WTC11 (cell line): ENCODE measurements around the gene CSNK2A1. TPM values are rescaled to one million over a fixed set of nuclear protein-coding genes. Genes with fewer than 3 reads are reported as not detected.
"Not testable (repeated sequence)": the region's sequence is repeated elsewhere in the genome, so short reads cannot be mapped to it uniquely, and the experiment has no call there.

Experiments
- ATAC-seq: fragments of 200-7000 bp; cut with Tn5 transposase; 2 replicates; pipeline ENCODE4 v1.10.0; 2021; ENCODE audit warnings: mild to moderate bottlenecking, moderate library complexity
- CTCF ChIA-PET: fragments of 300-600 bp; sonication (Branson Sonifier 250); formaldehyde crosslinking; loops from one replicate; lab custom pipeline; 2021; ENCODE audit warnings: antibody characterized with exemption; lab: Charles Lee
- POLR2A ChIA-PET: fragments of 350-600 bp; sonication (Branson Sonifier 250); formaldehyde crosslinking; loops from one replicate; lab custom pipeline; 2021; ENCODE audit warnings: antibody characterized with exemption; lab: Charles Lee
- DNase-seq: peaks from one replicate; pipeline ENCODE4 v3.0.0; 2021; ENCODE audit warnings: low spot score
- H3K27ac Mint-ChIP-seq: 2 replicates; pipeline ENCODE4 v1.8.0; 2021; ENCODE audit warnings: mixed read lengths
- H3K27me3 Mint-ChIP-seq: 2 replicates; pipeline ENCODE4 v1.8.0; 2021; ENCODE audit warnings: low read depth, mild to moderate bottlenecking, moderate library complexity, mixed read lengths
- H3K36me3 Mint-ChIP-seq: 2 replicates; pipeline ENCODE4 v1.8.0; 2021; ENCODE audit warnings: mixed read lengths
- H3K4me1 Mint-ChIP-seq: 2 replicates; pipeline ENCODE4 v1.8.0; 2022; ENCODE audit warnings: mixed read lengths
- H3K4me3 Mint-ChIP-seq: 2 replicates; pipeline ENCODE4 v1.8.0; 2021; ENCODE audit warnings: mild to moderate bottlenecking, moderate library complexity, mixed read lengths
- H3K9me3 Mint-ChIP-seq: 2 replicates; pipeline ENCODE4 v1.8.0; 2021; ENCODE audit warnings: mixed read lengths
- GABPB1 ChIP-seq: sonication (generic); formaldehyde crosslinking; IDR thresholded peaks from 2 replicates; pipeline ENCODE4 v1.8.1; 2023; ENCODE audit warnings: mild to moderate bottlenecking, missing genetic modification reagents
- NR3C1 ChIP-seq: sonication (generic); formaldehyde crosslinking; conservative IDR thresholded peaks from 2 replicates; pipeline ENCODE4 v1.8.1; 2023; ENCODE audit warnings: low read depth, mild to moderate bottlenecking, missing genetic modification reagents
- ZNF121 ChIP-seq: sonication (generic); formaldehyde crosslinking; IDR thresholded peaks from 2 replicates; pipeline ENCODE4 v1.8.0; 2023; ENCODE audit warnings: missing genetic modification reagents
- total RNA-seq: library from RNA; stranded (reverse); gene quantifications from 3 replicates; pipeline ENCODE4 v1.2.3, GENCODE V29; 2021
- TF ChIP-seq, protein P1 (sequence below): sonication (generic); formaldehyde crosslinking; IDR thresholded peaks from 2 replicates; pipeline ENCODE4 v1.8.1; 2023; ENCODE audit warnings: mild to moderate bottlenecking, moderate library complexity, missing genetic modification reagents
- TF ChIP-seq, protein P2 (sequence below): sonication (generic); formaldehyde crosslinking; IDR thresholded peaks from 2 replicates; pipeline ENCODE4 v1.8.0; 2023; ENCODE audit warnings: missing genetic modification reagents
- TF ChIP-seq, protein P3 (sequence below): sonication (generic); formaldehyde crosslinking; IDR thresholded peaks from 2 replicates; pipeline ENCODE4 v1.8.1; 2023; ENCODE audit warnings: mild to moderate bottlenecking, missing genetic modification reagents, borderline replicate concordance
- TF ChIP-seq, protein P4 (sequence below): sonication (generic); formaldehyde crosslinking; conservative IDR thresholded peaks from 2 replicates; pipeline ENCODE4 v1.8.1; 2023; ENCODE audit warnings: mild to moderate bottlenecking, low read depth, missing genetic modification reagents, moderate library complexity

The CSNK2A1 gene
- total RNA-seq, 1 experiment from 2014 or later: 235 TPM

DNA sequence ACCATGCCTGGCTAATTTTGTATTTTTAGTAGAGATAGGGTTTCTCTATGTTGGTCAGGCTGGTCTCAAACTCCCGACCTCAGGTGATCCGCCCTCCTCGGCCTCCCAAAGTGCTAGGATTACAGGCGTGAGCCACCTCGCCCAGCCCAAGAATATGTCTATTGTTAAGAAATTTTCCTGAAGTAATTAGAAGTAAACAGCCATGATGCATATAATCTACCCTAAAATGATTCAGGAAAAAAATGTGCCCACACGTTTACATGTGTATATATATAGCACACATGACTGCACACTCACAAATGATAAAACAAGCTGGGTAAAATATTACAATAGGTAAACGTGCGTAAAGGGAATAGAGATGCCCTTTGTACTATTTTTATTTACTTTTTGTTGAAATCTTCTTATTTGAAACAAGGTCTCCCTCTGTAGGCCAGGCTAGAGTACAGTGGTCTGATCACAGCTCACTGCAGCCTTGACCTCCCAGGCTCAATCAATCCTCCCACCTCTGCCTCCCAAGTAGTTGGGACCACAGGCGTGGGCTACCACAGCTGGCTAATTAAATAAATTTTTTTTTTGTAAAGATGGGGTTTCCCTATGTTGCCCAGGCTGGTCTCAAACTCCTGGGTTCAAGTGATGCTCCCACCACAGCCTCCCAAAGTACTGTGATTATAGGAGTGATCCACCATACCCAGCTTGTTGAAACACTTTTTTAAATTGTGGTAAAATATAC lies 33.1 kb downstream of the CSNK2A1 start:
- POLR2A ChIA-PET, H3K4me1 Mint-ChIP-seq, H3K27me3 Mint-ChIP-seq, H3K4me3 Mint-ChIP-seq, DNase-seq, H3K27ac Mint-ChIP-seq, ATAC-seq, H3K9me3 Mint-ChIP-seq: not testable (repeated sequence)
- H3K36me3 Mint-ChIP-seq: peaks cover 34% of the 10 kb centered on the region
- TF ChIP-seq GABPB1 (CRISPR knock-in tag): peak; percentile 22
- CTCF ChIA-PET: interaction anchor here (1.0 to 1.1 kb wide), 3 partner anchors 64 to 229 kb away, joined by 3 to 4 read pairs (median 3); no protein-coding TSS in a partner anchor

DNA sequence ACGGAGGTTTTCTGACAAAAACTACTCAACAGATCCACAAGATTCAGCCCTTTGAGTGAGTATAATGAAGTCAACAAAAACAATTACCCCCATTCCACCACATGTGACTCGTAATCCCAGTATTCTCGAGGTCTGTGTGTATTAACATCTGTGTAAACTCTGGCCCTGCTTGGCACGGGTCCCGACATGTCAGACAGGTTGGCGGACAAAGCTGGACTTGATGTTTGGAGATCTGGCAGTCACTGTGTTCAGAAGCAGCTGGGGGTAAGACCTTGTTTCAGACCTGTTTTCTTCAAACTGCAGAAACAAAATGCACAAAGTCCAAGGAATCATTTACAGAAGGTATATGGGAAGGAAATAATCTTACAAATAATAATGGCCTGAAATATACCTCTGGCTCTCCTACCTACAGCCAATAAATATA lies 35.2 kb downstream of the CSNK2A1 start:
- ATAC-seq, H3K27me3 Mint-ChIP-seq, H3K9me3 Mint-ChIP-seq, H3K4me3 Mint-ChIP-seq, DNase-seq, H3K4me1 Mint-ChIP-seq, POLR2A ChIA-PET: not testable (repeated sequence)
- CTCF ChIA-PET: interaction anchor here (1.0 kb wide), 1 partner anchor 159 kb away, joined by 3 read pairs; no protein-coding TSS in a partner anchor
- Mint-ChIP-seq H3K36me3 (peaks cover 44% of the 10 kb centered on the region), H3K27ac (peak overlapping the region; percentile 77)

DNA sequence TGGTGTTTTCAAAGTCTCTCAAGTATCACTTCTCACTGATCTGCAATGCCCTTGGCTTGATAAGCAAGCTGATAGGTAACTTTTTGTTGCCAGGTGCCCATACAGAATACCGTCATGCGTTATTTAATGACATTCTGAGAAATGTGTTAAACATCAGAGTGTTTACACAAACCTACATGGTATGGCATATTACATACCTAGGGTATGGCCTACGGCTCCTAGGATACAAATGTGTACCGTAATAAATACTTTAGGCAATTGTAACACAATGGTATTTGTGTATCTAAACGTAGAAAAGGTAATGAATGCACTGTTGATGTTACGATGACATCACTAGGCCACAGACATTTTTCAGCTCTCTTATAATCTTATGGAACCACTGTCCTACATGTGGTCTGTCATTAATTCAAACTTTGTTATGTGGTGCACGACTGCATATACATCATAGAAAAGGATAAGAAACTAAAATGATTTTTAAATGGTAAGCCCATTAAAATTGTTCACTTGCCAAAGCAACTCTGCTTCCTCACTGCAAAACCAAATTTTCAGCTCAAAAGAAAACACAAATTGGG lies 35.7 kb downstream of the CSNK2A1 start:
- H3K9me3 Mint-ChIP-seq: no peaks in the 10 kb centered on the region
- ChIA-PET POLR2A (no interaction called here), CTCF (interaction anchor here (1.0 kb wide), 1 partner anchor 160 kb away, joined by 3 read pairs; no protein-coding TSS in a partner anchor)
- no peaks in the 10 kb centered on the region for H3K27me3 Mint-ChIP-seq
- H3K36me3 Mint-ChIP-seq: peaks cover 50% of the 10 kb centered on the region
- no peak overlapping the region for H3K4me3 Mint-ChIP-seq
- ATAC-seq (no peak), DNase-seq (no peak)
- H3K4me1 Mint-ChIP-seq: no peaks in the 10 kb centered on the region
- TF ChIP-seq, protein P1, sequence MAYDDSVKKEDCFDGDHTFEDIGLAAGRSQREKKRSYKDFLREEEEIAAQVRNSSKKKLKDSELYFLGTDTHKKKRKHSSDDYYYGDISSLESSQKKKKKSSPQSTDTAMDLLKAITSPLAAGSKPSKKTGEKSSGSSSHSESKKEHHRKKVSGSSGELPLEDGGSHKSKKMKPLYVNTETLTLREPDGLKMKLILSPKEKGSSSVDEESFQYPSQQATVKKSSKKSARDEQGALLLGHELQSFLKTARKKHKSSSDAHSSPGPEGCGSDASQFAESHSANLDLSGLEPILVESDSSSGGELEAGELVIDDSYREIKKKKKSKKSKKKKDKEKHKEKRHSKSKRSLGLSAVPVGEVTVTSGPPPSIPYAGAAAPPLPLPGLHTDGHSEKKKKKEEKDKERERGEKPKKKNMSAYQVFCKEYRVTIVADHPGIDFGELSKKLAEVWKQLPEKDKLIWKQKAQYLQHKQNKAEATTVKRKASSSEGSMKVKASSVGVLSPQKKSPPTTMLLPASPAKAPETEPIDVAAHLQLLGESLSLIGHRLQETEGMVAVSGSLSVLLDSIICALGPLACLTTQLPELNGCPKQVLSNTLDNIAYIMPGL (CRISPR knock-in tag): no peak
- peak overlapping the region; percentile 77; the same call in 1 of the 2 replicates for H3K27ac Mint-ChIP-seq

DNA sequence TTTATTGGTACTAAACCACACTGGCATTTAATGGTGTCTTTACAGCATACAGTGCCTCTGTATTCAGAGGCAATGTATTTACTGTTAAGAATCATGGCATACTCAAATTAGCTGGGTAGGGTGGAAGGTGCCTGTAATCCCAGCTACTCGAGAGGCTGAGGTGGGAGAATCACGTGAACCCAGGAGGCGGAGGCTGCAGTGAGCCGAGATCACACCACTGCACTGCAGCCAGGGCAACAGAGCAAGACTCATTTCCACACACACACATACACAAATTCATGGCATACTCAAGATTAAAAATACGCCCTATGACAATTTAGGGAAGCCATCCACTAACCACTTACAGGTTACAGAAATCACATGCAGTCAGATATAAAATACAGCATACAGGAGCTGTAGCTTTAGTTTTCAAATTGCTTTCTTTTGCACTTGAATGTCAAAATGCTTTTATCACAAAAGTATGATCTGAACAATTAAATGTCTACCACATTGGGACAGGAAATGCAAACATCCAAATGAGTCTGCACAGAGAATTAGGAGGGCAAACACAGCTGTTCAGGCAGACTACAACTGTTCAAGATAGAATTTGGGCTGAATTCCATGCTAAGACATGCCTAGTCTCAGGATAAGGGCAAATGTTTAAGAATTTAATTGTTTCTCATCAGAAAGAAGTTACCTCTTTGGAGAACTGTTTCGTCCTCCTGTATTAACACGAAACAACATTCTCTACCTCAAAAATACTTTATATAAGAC lies 36.4 kb downstream of the CSNK2A1 start:
- Mint-ChIP-seq H3K9me3 (no peaks in the 10 kb centered on the region), H3K36me3 (peaks cover 56% of the 10 kb centered on the region), H3K4me3 (no peak overlapping the region), H3K27me3 (no peaks in the 10 kb centered on the region), H3K4me1 (no peaks in the 10 kb centered on the region), H3K27ac (0 out of 2 replicates have a peak overlapping the region, but pooled peaks have one; percentile 4)
- CTCF ChIA-PET: no interaction called here
- no peak for ATAC-seq
- POLR2A ChIA-PET: no interaction called here
- no peak for DNase-seq
- TF ChIP-seq, protein P2, sequence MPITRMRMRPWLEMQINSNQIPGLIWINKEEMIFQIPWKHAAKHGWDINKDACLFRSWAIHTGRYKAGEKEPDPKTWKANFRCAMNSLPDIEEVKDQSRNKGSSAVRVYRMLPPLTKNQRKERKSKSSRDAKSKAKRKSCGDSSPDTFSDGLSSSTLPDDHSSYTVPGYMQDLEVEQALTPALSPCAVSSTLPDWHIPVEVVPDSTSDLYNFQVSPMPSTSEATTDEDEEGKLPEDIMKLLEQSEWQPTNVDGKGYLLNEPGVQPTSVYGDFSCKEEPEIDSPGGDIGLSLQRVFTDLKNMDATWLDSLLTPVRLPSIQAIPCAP: no peak
- TF ChIP-seq ZNF121 (CRISPR knock-in tag): 0 out of 2 replicates have a peak, but pooled peaks have one; percentile 12

DNA sequence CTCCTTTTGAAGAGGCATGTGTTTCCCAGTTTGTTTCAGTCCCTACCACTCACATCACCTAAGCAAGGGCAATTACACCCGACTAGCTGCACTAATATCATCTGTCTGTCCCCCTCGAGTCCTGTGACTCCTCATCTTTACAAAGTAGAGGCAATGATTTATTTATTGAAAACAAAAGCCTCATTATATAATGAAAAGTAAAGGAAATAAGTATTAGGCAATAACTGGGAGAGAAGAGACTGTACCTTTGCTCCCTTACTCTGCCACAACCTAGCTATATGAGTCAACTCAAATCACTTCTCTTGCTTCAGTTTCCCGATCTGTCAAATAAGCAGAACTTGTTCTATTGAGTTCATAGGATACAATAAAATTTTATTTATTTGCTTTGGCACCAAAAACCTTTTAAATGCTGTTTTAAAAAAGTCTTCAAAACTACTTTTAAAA lies 38.9 kb downstream of the CSNK2A1 start:
- TF ChIP-seq, protein P3, sequence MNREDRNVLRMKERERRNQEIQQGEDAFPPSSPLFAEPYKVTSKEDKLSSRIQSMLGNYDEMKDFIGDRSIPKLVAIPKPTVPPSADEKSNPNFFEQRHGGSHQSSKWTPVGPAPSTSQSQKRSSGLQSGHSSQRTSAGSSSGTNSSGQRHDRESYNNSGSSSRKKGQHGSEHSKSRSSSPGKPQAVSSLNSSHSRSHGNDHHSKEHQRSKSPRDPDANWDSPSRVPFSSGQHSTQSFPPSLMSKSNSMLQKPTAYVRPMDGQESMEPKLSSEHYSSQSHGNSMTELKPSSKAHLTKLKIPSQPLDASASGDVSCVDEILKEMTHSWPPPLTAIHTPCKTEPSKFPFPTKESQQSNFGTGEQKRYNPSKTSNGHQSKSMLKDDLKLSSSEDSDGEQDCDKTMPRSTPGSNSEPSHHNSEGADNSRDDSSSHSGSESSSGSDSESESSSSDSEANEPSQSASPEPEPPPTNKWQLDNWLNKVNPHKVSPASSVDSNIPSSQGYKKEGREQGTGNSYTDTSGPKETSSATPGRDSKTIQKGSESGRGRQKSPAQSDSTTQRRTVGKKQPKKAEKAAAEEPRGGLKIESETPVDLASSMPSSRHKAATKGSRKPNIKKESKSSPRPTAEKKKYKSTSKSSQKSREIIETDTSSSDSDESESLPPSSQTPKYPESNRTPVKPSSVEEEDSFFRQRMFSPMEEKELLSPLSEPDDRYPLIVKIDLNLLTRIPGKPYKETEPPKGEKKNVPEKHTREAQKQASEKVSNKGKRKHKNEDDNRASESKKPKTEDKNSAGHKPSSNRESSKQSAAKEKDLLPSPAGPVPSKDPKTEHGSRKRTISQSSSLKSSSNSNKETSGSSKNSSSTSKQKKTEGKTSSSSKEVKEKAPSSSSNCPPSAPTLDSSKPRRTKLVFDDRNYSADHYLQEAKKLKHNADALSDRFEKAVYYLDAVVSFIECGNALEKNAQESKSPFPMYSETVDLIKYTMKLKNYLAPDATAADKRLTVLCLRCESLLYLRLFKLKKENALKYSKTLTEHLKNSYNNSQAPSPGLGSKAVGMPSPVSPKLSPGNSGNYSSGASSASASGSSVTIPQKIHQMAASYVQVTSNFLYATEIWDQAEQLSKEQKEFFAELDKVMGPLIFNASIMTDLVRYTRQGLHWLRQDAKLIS (CRISPR knock-in tag): no peak
- TF ChIP-seq, protein P4, sequence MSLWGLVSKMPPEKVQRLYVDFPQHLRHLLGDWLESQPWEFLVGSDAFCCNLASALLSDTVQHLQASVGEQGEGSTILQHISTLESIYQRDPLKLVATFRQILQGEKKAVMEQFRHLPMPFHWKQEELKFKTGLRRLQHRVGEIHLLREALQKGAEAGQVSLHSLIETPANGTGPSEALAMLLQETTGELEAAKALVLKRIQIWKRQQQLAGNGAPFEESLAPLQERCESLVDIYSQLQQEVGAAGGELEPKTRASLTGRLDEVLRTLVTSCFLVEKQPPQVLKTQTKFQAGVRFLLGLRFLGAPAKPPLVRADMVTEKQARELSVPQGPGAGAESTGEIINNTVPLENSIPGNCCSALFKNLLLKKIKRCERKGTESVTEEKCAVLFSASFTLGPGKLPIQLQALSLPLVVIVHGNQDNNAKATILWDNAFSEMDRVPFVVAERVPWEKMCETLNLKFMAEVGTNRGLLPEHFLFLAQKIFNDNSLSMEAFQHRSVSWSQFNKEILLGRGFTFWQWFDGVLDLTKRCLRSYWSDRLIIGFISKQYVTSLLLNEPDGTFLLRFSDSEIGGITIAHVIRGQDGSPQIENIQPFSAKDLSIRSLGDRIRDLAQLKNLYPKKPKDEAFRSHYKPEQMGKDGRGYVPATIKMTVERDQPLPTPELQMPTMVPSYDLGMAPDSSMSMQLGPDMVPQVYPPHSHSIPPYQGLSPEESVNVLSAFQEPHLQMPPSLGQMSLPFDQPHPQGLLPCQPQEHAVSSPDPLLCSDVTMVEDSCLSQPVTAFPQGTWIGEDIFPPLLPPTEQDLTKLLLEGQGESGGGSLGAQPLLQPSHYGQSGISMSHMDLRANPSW (CRISPR knock-in tag): no peak
- no peak for TF ChIP-seq NR3C1 (CRISPR knock-in tag)
- TF ChIP-seq, all 79 proteins: peak for 0
- ChIA-PET POLR2A (no interaction called here), CTCF (interaction anchor here (1.4 kb wide), 1 partner anchor 141 kb away, joined by 3 read pairs; no protein-coding TSS in a partner anchor)
- no peaks in the 10 kb centered on the region for H3K4me1 Mint-ChIP-seq
- H3K4me3 Mint-ChIP-seq: no peak overlapping the region
- no peaks in the 10 kb centered on the region for H3K27me3 Mint-ChIP-seq
- DNase-seq: no peak
- H3K9me3 Mint-ChIP-seq: no peaks in the 10 kb centered on the region
- peaks cover 69% of the 10 kb centered on the region for H3K36me3 Mint-ChIP-seq
- no peak for ATAC-seq
- no peak overlapping the region for H3K27ac Mint-ChIP-seq
